SJCRH30 (cell line): ENCODE measurements around the gene ZNRD2. TPM values are rescaled to one million over a fixed set of nuclear protein-coding genes. Genes with fewer than 3 reads are reported as not detected.
"Not testable (repeated sequence)": the region's sequence is repeated elsewhere in the genome, so short reads cannot be mapped to it uniquely, and the experiment has no call there.

Experiments
- DNase-seq, 2 experiments: peaks; one replicate each; pipeline ENCODE4 v3.0.0-alpha.2; 2015 to 2020
- H3K27ac ChIP-seq: fragments of 250-450 bp; sonication (Bioruptor Pico); 2 replicates; pipeline ENCODE4 v1.5.1; 2020; ENCODE audit warnings: mild to moderate bottlenecking, moderate library complexity
- H3K27me3 ChIP-seq: fragments of 250-450 bp; sonication (Bioruptor Pico); 2 replicates; pipeline ENCODE4 v1.5.1; 2020; ENCODE audit warnings: mild to moderate bottlenecking, moderate library complexity
- H3K36me3 ChIP-seq: fragments of 250-450 bp; sonication (Bioruptor Pico); 2 replicates; pipeline ENCODE4 v1.5.1; 2020; ENCODE audit warnings: mild to moderate bottlenecking, moderate library complexity
- H3K4me1 ChIP-seq: fragments of 250-450 bp; sonication (Bioruptor Pico); 2 replicates; pipeline ENCODE4 v1.5.1; 2020; ENCODE audit warnings: mild to moderate bottlenecking, moderate library complexity
- H3K4me3 ChIP-seq: fragments of 250-450 bp; sonication (Bioruptor Pico); 2 replicates; pipeline ENCODE4 v1.5.1; 2020; ENCODE audit warnings: mild to moderate bottlenecking, moderate library complexity
- H3K9me3 ChIP-seq: fragments of 250-450 bp; sonication (Bioruptor Pico); replicated peaks from 2 replicates; pipeline ENCODE4 v1.5.1; 2020; ENCODE audit warnings: mild to moderate bottlenecking, moderate library complexity
- total RNA-seq: library from RNA; depleted of rRNA; stranded (reverse); fragments of >200 nt; shearing (Covaris generic); gene quantifications from 2 replicates; pipeline ENCODE4 v1.2.3, GENCODE V29; 2014; rRNA removed

Gene ZNRD2
- 30.6 and 32.6 TPM in 2 replicates for total RNA-seq

- H3K9me3 ChIP-seq: no peaks in the 10 kb centered on the region
- no peaks in the 10 kb centered on the region for H3K36me3 ChIP-seq
- H3K4me3 ChIP-seq: peak within 1 kb of the TSS; percentile 88
- peak; percentile 95 to 97 for DNase-seq
- H3K27me3 ChIP-seq: no peaks in the 10 kb centered on the region
- peaks cover 21% of the 10 kb centered on the region for H3K4me1 ChIP-seq
- H3K27ac ChIP-seq: peak within 1 kb of the TSS; percentile 10; the same call in 1 of the 2 replicates
These were observed at the start of gene ZNRD2 for GRCh38 chr11:65569973-65570918. Gene ZNRD2, plus strand, starts transcription at chr11:65570477. Its CDS starts 15 bp downstream, at chr11:65570492.

GRCh38 chr11:65521777-65522521, 48.3 kb upstream of the ZNRD2 start:
- H3K27ac ChIP-seq, H3K4me1 ChIP-seq, H3K27me3 ChIP-seq, H3K36me3 ChIP-seq, H3K9me3 ChIP-seq, H3K4me3 ChIP-seq, DNase-seq: not testable (repeated sequence)

- not testable (repeated sequence) for H3K9me3 ChIP-seq, H3K27me3 ChIP-seq, H3K27ac ChIP-seq, H3K4me1 ChIP-seq, DNase-seq, H3K36me3 ChIP-seq, H3K4me3 ChIP-seq
These were observed 47.3 kb upstream of the ZNRD2 start for GRCh38 chr11:65522718-65523630.

GRCh38 chr11:65523631-65523968, 46.7 kb upstream of the ZNRD2 start:
- not testable (repeated sequence) for H3K36me3 ChIP-seq, DNase-seq, H3K9me3 ChIP-seq, H3K4me1 ChIP-seq, H3K27me3 ChIP-seq, H3K27ac ChIP-seq, H3K4me3 ChIP-seq

- Histone ChIP-seq H3K27ac (no peak overlapping the region), H3K4me1 (peaks cover 4% of the 10 kb centered on the region; the same call in 1 of the 2 replicates), H3K36me3 (no peaks in the 10 kb centered on the region), H3K9me3 (no peaks in the 10 kb centered on the region), H3K4me3 (peak overlapping the region; percentile 40), H3K27me3 (no peaks in the 10 kb centered on the region)
- DNase-seq: no peak
These were observed 46.1 kb upstream of the ZNRD2 start for GRCh38 chr11:65524014-65524740.

- Histone ChIP-seq H3K9me3 (no peaks in the 10 kb centered on the region), H3K36me3 (no peaks in the 10 kb centered on the region), H3K4me1 (peaks cover 4% of the 10 kb centered on the region; the same call in 1 of the 2 replicates), H3K4me3 (peak within 1 kb of the TSS; percentile 99), H3K27me3 (no peaks in the 10 kb centered on the region), H3K27ac (peak within 1 kb of the TSS; percentile 67)
- peak; percentile 67 to 80 for DNase-seq
These were observed 45.3 kb upstream of the ZNRD2 start, which contains the start of gene SCYL1 for GRCh38 chr11:65524741-65525545. Gene SCYL1, plus strand, starts transcription at chr11:65525083. Its CDS starts 71 bp downstream, at chr11:65525154.

- Histone ChIP-seq H3K27ac (peak overlapping the region; percentile 67), H3K4me1 (peaks cover 4% of the 10 kb centered on the region; the same call in 1 of the 2 replicates), H3K27me3 (no peaks in the 10 kb centered on the region), H3K4me3 (peak overlapping the region; percentile 99), H3K9me3 (no peaks in the 10 kb centered on the region), H3K36me3 (peaks cover 3% of the 10 kb centered on the region; the same call in 1 of the 2 replicates)
- DNase-seq: no peak
These were observed 44.5 kb upstream of the ZNRD2 start for GRCh38 chr11:65525546-65526480.

- Histone ChIP-seq H3K27ac (no peak overlapping the region), H3K4me1 (peaks cover 4% of the 10 kb centered on the region; the same call in 1 of the 2 replicates), H3K4me3 (no peak overlapping the region), H3K9me3 (no peaks in the 10 kb centered on the region), H3K36me3 (peaks cover 8% of the 10 kb centered on the region; the same call in 1 of the 2 replicates), H3K27me3 (no peaks in the 10 kb centered on the region)
- DNase-seq: no peak
These were observed 43.5 kb upstream of the ZNRD2 start for GRCh38 chr11:65526744-65527143.

GRCh38 chr11:65528819-65529350, 41.4 kb upstream of the ZNRD2 start:
- Histone ChIP-seq H3K27me3 (no peaks in the 10 kb centered on the region), H3K4me3 (no peak overlapping the region), H3K36me3 (peaks cover 15% of the 10 kb centered on the region), H3K27ac (no peak overlapping the region), H3K9me3 (no peaks in the 10 kb centered on the region), H3K4me1 (peaks cover 4% of the 10 kb centered on the region; the same call in 1 of the 2 replicates)
- DNase-seq: no peak

- DNase-seq: no peak
- H3K27ac ChIP-seq: no peak overlapping the region
- H3K36me3 ChIP-seq: peaks cover 15% of the 10 kb centered on the region
- no peaks in the 10 kb centered on the region for H3K27me3 ChIP-seq
- peaks cover 4% of the 10 kb centered on the region; the same call in 1 of the 2 replicates for H3K4me1 ChIP-seq
- no peaks in the 10 kb centered on the region for H3K9me3 ChIP-seq
- no peak overlapping the region for H3K4me3 ChIP-seq
These were observed 40.7 kb upstream of the ZNRD2 start for GRCh38 chr11:65529475-65530156.

GRCh38 chr11:65530157-65530496, 40.1 kb upstream of the ZNRD2 start:
- peaks cover 4% of the 10 kb centered on the region; the same call in 1 of the 2 replicates for H3K4me1 ChIP-seq
- no peaks in the 10 kb centered on the region for H3K9me3 ChIP-seq
- H3K27me3 ChIP-seq: no peaks in the 10 kb centered on the region
- DNase-seq: no peak
- no peak overlapping the region for H3K27ac ChIP-seq
- no peak overlapping the region for H3K4me3 ChIP-seq
- peaks cover 15% of the 10 kb centered on the region for H3K36me3 ChIP-seq
